Fibroblast of lung (primary cell): ENCODE data around the gene CTDSPL.

Experiments used
- EZH2 ChIP-seq: IDR thresholded peaks from 2 replicates; pipeline ENCODE4 v1.5.1; 2012; ENCODE audit warnings: low read length, control low read depth, mild to moderate bottlenecking; ENCODE audit errors: missing control alignments
- TF ChIP-seq, protein P1 (sequence below), 2 donors: IDR thresholded peaks in 1 of 2; conservative IDR thresholded peaks in 1 of 2; 1 replicate in 1 of 2; 2 replicates in 1 of 2; pipeline ENCODE4 v1.5.1; 2011 to 2012; ENCODE audit warnings: low read length in 2 of 2, control low read depth in 1 of 2, inconsistent platforms in 1 of 2, low read depth in 1 of 2, mild to moderate bottlenecking in 1 of 2

DNA sequence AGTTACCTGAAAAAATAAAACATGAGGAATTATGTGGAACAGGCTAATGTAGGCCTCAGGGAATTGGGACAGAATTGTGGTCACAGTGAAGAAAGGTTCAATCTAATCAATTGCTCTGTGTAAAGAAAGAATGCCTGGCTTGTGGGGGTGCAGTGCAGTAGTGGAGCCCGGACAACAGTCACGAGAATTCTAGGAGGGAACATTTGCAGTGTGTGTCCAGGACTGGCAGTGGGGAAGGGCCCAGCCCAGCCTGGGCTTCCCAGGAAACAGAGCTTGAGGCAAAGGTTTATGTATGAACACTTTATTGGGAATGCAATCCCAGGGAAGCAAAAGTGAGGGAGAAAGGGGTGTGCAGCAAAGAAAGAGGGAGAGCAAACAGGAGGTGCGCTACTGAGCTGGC, 29.2 kb upstream of the CTDSPL start:
- no peak for TF ChIP-seq EZH2
- TF ChIP-seq, protein P1, sequence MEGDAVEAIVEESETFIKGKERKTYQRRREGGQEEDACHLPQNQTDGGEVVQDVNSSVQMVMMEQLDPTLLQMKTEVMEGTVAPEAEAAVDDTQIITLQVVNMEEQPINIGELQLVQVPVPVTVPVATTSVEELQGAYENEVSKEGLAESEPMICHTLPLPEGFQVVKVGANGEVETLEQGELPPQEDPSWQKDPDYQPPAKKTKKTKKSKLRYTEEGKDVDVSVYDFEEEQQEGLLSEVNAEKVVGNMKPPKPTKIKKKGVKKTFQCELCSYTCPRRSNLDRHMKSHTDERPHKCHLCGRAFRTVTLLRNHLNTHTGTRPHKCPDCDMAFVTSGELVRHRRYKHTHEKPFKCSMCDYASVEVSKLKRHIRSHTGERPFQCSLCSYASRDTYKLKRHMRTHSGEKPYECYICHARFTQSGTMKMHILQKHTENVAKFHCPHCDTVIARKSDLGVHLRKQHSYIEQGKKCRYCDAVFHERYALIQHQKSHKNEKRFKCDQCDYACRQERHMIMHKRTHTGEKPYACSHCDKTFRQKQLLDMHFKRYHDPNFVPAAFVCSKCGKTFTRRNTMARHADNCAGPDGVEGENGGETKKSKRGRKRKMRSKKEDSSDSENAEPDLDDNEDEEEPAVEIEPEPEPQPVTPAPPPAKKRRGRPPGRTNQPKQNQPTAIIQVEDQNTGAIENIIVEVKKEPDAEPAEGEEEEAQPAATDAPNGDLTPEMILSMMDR (conservative IDR thresholded peaks at IDR 0.05 in 1 of 2, IDR thresholded peaks at IDR 0.05 in 1 of 2; ENCODE audit: low read depth in 1 of 2, low read length in 2 of 2), result no peak
